Right renal pelvis (tissue), 4 donors: ENCODE data around the gene SEMA3G. TPM values are rescaled to one million over a fixed set of nuclear protein-coding genes. Genes with fewer than 3 reads are reported as not detected.

Experiments
- DNase-seq, 4 donors: peaks; one replicate each; pipeline ENCODE4 v3.0.0-alpha.2; 2013; ENCODE audit warnings: low read depth in 4 of 4, low spot score in 3 of 4, missing footprints in 1 of 4
- polyA plus RNA-seq, 4 donors: library from polyadenylated mRNA; unstranded; fragments of 120-200 nt; gene quantifications; one replicate each; pipeline ENCODE4 v1.2.1, GENCODE V29; 2013; ENCODE audit not compliant: insufficient read length in 4 of 4

SEMA3G gene
- polyA plus RNA-seq, 4 donors = 28.6 to 44.4 (median 33.6) TPM

DNA sequence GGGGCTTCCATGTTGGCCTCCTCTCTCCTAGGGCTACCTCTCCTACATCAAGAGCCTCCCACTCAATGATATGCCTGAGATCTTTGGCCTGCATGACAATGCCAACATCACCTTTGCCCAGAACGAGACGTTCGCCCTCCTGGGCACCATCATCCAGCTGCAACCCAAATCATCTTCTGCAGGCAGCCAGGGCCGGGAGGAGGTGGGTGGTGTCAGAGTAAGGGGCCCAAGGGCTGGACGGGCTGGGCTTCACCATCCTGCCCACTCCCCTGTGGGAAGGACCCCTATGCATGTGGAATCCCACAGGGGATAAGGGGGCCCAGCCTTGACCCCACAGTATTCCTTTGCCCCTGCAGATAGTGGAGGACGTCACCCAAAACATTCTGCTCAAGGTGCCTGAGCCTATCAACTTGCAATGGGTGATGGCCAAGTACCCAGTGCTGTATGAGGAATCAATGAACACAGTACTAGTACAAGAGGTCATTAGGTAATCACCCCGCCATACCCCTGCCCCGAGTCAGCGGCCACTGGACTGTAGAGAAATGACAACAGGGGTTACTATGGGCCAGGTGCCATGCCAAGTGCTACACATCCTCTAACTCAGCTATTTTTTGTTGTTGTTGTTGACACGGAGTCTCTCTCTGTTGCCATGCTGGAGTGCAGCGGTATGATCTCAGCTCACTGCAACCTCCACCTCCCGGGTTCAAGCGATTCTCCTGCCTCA, 47.1 kb downstream of the SEMA3G start:
- no peak for DNase-seq

- no peak for DNase-seq
These were observed 47.9 kb downstream of the SEMA3G start for GRCh38 chr3:52396907-52397591.

GRCh38 chr3:52396011-52396906, 48.6 kb downstream of the SEMA3G start:
- no peak for DNase-seq

- DNase-seq = no peak
These were observed 49.4 kb downstream of the SEMA3G start for GRCh38 chr3:52395503-52395865.

- no peak for DNase-seq
These were observed 50.0 kb downstream of the SEMA3G start for GRCh38 chr3:52394751-52395502.

- DNase-seq = no peak
These were observed 50.8 kb downstream of the SEMA3G start for GRCh38 chr3:52393959-52394670.

GRCh38 chr3:52393131-52393807, 51.6 kb downstream of the SEMA3G start:
- DNase-seq = no peak

GRCh38 chr3:52392216-52392930, 52.5 kb downstream of the SEMA3G start:
- no peak for DNase-seq

- DNase-seq = no peak
These were observed 53.8 kb downstream of the SEMA3G start for GRCh38 chr3:52391096-52391495.

GRCh38 chr3:52388933-52389332, 56.0 kb downstream of the SEMA3G start:
- DNase-seq = no peak

DNA sequence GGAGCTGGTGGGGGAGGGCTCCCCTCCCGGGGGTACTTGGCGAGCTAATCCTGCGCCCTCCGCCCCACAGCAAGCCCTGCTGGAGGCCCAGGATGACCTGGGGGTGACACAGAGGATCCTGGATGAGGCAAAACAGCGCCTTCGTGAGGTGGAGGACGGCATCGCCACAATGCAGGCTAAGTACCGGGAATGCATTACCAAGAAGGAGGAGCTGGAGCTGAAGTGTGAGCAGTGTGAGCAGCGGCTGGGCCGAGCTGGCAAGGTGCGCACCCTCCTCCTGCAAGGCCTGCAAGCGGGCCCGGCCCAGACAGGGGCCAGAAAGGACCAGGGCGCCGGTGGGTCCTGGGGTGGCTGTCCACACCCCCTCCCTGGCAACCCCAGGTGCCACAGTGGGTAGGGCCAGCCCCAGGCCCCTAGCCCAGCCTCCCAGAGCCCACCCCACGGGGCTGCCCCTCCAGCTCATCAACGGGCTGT, 56.5 kb downstream of the SEMA3G start:
- no peak for DNase-seq

DNA sequence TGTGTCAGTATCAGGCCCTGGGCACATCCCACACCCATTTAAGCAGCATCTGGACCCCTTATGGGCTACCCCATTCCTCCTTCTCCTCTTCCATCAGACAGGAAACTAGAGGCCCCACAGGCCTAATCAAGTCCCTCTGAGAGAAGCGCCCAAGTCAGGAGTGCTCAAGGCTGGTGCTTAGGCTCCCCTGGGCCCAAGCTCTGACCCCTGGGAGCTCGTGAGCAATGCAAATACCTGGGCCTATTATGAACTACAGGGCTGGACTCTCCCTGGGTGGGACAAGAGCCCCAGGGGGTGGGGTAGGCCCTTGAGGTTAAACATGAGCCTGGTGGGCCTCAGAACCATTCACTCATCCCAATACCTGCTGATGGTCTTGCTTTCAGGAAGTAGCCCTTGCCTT, 57.4 kb downstream of the SEMA3G start:
- DNase-seq = no peak

DNA sequence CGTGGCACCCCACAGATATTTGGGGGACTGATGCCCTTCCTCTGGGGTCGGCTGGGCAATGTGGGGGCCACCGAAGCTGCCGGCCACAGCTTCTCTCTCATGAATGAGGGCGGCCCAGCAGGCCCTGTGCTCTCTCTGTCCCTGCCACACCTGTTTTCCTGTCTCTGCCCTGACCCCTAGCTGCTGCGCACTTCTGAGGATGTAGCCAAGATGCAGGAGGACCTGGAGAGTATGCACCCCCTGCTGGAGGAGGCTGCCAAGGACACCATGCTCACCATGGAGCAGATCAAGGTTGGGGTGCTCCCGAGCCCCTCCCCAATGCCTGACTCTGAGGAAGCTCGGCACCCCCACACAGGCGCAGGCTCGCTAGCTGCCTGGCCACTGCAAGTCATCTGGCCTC, 59.7 kb downstream of the SEMA3G start:
- DNase-seq = peak in 1 of 4 donors; percentile 15

DNA sequence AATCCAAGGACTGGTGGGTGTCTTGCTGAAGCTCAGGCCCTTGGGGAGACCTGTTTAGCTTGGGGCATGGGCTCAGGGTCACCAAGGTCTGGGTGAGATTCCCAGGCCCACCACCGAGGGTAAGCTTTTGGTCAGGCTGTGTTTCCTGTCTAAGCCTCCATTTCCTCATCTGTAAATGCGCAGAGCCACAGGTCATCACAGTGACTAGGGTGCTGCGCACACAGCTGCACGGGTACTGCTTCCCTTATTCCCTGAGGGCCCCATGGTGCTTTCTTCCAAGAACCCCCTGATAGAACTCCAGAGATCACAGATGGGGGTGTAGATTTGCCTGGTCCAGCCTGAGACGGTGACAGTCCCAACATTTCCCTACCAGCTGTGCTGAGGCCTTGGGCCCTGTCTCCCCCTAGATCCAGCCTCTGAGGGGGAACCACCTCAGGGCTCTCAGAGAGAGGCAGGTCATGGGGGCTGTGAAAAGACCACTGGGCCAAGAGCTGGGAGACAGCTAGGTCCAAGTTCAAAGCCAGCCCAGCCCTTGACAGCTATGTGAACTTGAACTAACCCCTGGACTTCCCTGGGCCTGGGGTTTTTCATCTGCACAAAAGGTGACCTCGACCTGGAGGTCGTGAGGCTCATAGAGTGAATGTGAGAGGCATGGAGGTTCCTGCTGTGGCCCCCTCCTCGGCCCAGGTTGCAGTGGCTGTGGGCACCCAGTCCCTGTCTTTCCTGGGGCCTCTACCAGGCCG, 60.7 kb downstream of the SEMA3G start:
- DNase-seq = no peak

DNA sequence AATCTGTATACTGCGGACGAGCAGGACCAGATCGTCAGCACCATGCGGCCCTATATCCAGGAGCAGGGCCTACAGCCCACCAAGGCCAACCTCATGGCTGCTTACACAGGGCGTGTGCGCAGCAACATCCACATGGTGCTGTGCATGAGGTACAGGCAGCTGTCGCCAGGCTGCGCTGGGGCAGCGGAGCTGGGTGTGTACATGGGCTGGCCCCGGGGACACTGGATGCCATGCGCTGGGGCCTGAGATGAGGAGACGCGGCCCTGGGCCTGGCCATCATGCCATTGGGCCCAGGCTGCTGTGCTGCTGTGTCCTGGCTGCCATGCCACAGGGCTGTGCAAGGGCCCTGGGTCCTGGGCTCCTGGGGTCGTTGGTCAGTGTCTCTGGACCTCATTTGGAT, 61.5 kb downstream of the SEMA3G start:
- no peak for DNase-seq
